B cell (primary cell): ENCODE measurements around the gene SSC4D.

Experiments used
- EZH2 ChIP-seq: IDR thresholded peaks from 2 replicates; pipeline ENCODE4 v1.6.1; 2012; ENCODE audit warnings: borderline replicate concordance, low read depth, mild to moderate bottlenecking, moderate library complexity, low read length; ENCODE audit not compliant: insufficient read depth, poor library complexity, severe bottlenecking
- TF ChIP-seq, protein P1 (sequence below): fragments of 200-600 bp; IDR thresholded peaks from one replicate; pipeline ENCODE4 v1.8.0; 2022; ENCODE audit warnings: antibody characterized with exemption, mild to moderate bottlenecking

- TF ChIP-seq, protein P1, sequence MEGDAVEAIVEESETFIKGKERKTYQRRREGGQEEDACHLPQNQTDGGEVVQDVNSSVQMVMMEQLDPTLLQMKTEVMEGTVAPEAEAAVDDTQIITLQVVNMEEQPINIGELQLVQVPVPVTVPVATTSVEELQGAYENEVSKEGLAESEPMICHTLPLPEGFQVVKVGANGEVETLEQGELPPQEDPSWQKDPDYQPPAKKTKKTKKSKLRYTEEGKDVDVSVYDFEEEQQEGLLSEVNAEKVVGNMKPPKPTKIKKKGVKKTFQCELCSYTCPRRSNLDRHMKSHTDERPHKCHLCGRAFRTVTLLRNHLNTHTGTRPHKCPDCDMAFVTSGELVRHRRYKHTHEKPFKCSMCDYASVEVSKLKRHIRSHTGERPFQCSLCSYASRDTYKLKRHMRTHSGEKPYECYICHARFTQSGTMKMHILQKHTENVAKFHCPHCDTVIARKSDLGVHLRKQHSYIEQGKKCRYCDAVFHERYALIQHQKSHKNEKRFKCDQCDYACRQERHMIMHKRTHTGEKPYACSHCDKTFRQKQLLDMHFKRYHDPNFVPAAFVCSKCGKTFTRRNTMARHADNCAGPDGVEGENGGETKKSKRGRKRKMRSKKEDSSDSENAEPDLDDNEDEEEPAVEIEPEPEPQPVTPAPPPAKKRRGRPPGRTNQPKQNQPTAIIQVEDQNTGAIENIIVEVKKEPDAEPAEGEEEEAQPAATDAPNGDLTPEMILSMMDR: no peak
- TF ChIP-seq EZH2: no peak
Measured at GRCh38 chr7:76390092-76390491, 19.4 kb downstream of the SSC4D start.
